Measurements from ENCODE around the gene BCL10.

DNA sequence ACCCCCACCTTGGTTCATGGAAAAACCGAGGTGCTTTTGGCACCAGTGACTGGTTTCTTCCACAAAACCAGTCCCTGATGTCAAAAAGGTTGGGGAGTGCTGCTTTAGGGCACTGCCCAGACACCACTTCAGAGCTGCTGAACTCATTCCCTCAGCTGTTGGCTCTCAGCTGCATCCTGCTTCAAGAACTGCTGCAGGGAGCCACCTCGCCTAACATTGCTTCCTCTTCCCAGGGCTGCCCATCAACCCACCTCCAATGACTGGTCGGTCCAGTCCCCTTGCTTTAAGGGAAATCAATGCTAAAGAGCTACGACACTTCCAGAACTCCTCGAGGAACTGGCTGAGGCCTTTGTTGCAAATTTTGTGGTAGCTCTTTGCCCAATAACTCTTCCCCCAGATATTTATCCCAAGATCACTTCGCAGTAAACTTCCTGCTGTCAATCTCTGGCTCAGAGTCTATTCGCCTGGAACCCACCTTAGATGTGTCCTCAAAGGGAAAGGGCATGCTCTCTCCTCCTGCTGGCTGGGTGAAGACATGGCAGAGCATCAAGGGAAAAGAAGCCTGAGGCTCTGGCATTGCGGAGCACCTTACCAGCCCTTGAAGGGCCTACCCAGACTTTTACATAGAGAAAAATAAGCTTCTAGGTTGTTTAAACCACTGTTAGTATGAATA, 46.0 kb downstream of the BCL10 start:
- TF ChIP-seq, protein P1, sequence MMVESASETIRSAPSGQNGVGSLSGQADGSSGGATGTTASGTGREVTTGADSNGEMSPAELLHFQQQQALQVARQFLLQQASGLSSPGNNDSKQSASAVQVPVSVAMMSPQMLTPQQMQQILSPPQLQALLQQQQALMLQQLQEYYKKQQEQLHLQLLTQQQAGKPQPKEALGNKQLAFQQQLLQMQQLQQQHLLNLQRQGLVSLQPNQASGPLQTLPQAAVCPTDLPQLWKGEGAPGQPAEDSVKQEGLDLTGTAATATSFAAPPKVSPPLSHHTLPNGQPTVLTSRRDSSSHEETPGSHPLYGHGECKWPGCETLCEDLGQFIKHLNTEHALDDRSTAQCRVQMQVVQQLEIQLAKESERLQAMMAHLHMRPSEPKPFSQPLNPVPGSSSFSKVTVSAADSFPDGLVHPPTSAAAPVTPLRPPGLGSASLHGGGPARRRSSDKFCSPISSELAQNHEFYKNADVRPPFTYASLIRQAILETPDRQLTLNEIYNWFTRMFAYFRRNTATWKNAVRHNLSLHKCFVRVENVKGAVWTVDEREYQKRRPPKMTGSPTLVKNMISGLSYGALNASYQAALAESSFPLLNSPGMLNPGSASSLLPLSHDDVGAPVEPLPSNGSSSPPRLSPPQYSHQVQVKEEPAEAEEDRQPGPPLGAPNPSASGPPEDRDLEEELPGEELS (CRISPR knock-in tag; IDR thresholded peaks at IDR 0.05) = no peak
- TF ChIP-seq, protein P2, sequence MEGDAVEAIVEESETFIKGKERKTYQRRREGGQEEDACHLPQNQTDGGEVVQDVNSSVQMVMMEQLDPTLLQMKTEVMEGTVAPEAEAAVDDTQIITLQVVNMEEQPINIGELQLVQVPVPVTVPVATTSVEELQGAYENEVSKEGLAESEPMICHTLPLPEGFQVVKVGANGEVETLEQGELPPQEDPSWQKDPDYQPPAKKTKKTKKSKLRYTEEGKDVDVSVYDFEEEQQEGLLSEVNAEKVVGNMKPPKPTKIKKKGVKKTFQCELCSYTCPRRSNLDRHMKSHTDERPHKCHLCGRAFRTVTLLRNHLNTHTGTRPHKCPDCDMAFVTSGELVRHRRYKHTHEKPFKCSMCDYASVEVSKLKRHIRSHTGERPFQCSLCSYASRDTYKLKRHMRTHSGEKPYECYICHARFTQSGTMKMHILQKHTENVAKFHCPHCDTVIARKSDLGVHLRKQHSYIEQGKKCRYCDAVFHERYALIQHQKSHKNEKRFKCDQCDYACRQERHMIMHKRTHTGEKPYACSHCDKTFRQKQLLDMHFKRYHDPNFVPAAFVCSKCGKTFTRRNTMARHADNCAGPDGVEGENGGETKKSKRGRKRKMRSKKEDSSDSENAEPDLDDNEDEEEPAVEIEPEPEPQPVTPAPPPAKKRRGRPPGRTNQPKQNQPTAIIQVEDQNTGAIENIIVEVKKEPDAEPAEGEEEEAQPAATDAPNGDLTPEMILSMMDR (IDR thresholded peaks at IDR 0.05) = no peak
- TF ChIP-seq, protein P3, sequence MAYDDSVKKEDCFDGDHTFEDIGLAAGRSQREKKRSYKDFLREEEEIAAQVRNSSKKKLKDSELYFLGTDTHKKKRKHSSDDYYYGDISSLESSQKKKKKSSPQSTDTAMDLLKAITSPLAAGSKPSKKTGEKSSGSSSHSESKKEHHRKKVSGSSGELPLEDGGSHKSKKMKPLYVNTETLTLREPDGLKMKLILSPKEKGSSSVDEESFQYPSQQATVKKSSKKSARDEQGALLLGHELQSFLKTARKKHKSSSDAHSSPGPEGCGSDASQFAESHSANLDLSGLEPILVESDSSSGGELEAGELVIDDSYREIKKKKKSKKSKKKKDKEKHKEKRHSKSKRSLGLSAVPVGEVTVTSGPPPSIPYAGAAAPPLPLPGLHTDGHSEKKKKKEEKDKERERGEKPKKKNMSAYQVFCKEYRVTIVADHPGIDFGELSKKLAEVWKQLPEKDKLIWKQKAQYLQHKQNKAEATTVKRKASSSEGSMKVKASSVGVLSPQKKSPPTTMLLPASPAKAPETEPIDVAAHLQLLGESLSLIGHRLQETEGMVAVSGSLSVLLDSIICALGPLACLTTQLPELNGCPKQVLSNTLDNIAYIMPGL (CRISPR knock-in tag; IDR thresholded peaks at IDR 0.05) = no peak
- TF ChIP-seq, protein P4, sequence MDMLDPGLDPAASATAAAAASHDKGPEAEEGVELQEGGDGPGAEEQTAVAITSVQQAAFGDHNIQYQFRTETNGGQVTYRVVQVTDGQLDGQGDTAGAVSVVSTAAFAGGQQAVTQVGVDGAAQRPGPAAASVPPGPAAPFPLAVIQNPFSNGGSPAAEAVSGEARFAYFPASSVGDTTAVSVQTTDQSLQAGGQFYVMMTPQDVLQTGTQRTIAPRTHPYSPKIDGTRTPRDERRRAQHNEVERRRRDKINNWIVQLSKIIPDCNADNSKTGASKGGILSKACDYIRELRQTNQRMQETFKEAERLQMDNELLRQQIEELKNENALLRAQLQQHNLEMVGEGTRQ (CRISPR knock-in tag; IDR thresholded peaks at IDR 0.05) = no peak
- TF ChIP-seq FOXJ3 (CRISPR knock-in tag; IDR thresholded peaks at IDR 0.05; ENCODE audit: borderline replicate concordance) (no peak), ZBTB21 (CRISPR knock-in tag; IDR thresholded peaks at IDR 0.05; ENCODE audit: borderline replicate concordance) (no peak), SMAD3 (CRISPR knock-in tag; IDR thresholded peaks at IDR 0.05; ENCODE audit: borderline replicate concordance) (no peak), ZNF121 (CRISPR knock-in tag; IDR thresholded peaks at IDR 0.05) (no peak), TP53 (CRISPR knock-in tag; IDR thresholded peaks at IDR 0.05) (no peak)
- TF ChIP-seq, protein P5, sequence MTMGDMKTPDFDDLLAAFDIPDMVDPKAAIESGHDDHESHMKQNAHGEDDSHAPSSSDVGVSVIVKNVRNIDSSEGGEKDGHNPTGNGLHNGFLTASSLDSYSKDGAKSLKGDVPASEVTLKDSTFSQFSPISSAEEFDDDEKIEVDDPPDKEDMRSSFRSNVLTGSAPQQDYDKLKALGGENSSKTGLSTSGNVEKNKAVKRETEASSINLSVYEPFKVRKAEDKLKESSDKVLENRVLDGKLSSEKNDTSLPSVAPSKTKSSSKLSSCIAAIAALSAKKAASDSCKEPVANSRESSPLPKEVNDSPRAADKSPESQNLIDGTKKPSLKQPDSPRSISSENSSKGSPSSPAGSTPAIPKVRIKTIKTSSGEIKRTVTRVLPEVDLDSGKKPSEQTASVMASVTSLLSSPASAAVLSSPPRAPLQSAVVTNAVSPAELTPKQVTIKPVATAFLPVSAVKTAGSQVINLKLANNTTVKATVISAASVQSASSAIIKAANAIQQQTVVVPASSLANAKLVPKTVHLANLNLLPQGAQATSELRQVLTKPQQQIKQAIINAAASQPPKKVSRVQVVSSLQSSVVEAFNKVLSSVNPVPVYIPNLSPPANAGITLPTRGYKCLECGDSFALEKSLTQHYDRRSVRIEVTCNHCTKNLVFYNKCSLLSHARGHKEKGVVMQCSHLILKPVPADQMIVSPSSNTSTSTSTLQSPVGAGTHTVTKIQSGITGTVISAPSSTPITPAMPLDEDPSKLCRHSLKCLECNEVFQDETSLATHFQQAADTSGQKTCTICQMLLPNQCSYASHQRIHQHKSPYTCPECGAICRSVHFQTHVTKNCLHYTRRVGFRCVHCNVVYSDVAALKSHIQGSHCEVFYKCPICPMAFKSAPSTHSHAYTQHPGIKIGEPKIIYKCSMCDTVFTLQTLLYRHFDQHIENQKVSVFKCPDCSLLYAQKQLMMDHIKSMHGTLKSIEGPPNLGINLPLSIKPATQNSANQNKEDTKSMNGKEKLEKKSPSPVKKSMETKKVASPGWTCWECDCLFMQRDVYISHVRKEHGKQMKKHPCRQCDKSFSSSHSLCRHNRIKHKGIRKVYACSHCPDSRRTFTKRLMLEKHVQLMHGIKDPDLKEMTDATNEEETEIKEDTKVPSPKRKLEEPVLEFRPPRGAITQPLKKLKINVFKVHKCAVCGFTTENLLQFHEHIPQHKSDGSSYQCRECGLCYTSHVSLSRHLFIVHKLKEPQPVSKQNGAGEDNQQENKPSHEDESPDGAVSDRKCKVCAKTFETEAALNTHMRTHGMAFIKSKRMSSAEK (CRISPR knock-in tag; IDR thresholded peaks at IDR 0.05; ENCODE audit: borderline replicate concordance) = no peak
- TF ChIP-seq, protein P6, sequence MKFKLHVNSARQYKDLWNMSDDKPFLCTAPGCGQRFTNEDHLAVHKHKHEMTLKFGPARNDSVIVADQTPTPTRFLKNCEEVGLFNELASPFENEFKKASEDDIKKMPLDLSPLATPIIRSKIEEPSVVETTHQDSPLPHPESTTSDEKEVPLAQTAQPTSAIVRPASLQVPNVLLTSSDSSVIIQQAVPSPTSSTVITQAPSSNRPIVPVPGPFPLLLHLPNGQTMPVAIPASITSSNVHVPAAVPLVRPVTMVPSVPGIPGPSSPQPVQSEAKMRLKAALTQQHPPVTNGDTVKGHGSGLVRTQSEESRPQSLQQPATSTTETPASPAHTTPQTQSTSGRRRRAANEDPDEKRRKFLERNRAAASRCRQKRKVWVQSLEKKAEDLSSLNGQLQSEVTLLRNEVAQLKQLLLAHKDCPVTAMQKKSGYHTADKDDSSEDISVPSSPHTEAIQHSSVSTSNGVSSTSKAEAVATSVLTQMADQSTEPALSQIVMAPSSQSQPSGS (CRISPR knock-in tag; IDR thresholded peaks at IDR 0.05; ENCODE audit: borderline replicate concordance, low read depth) = no peak
- TF ChIP-seq, protein P7, sequence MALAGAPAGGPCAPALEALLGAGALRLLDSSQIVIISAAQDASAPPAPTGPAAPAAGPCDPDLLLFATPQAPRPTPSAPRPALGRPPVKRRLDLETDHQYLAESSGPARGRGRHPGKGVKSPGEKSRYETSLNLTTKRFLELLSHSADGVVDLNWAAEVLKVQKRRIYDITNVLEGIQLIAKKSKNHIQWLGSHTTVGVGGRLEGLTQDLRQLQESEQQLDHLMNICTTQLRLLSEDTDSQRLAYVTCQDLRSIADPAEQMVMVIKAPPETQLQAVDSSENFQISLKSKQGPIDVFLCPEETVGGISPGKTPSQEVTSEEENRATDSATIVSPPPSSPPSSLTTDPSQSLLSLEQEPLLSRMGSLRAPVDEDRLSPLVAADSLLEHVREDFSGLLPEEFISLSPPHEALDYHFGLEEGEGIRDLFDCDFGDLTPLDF (CRISPR knock-in tag; IDR thresholded peaks at IDR 0.05) = no peak
- TF ChIP-seq, protein P8, sequence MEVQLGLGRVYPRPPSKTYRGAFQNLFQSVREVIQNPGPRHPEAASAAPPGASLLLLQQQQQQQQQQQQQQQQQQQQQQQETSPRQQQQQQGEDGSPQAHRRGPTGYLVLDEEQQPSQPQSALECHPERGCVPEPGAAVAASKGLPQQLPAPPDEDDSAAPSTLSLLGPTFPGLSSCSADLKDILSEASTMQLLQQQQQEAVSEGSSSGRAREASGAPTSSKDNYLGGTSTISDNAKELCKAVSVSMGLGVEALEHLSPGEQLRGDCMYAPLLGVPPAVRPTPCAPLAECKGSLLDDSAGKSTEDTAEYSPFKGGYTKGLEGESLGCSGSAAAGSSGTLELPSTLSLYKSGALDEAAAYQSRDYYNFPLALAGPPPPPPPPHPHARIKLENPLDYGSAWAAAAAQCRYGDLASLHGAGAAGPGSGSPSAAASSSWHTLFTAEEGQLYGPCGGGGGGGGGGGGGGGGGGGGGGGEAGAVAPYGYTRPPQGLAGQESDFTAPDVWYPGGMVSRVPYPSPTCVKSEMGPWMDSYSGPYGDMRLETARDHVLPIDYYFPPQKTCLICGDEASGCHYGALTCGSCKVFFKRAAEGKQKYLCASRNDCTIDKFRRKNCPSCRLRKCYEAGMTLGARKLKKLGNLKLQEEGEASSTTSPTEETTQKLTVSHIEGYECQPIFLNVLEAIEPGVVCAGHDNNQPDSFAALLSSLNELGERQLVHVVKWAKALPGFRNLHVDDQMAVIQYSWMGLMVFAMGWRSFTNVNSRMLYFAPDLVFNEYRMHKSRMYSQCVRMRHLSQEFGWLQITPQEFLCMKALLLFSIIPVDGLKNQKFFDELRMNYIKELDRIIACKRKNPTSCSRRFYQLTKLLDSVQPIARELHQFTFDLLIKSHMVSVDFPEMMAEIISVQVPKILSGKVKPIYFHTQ (CRISPR knock-in tag; IDR thresholded peaks at IDR 0.05) = no peak

Data from WTC11 (cell line).